PC-3 (cell line): ENCODE measurements around the gene PPM1E.

Experiments
- EZH2 ChIP-seq: fragments of 300-600 bp; sonication (generic); IDR thresholded peaks from one replicate; pipeline ENCODE4 v1.6.1; 2017; ENCODE audit warnings: antibody characterized with exemption, mild to moderate bottlenecking, low read length; ENCODE audit not compliant: unreplicated experiment
- EZH2phosphoT487 ChIP-seq: fragments of 300-600 bp; sonication (generic); IDR thresholded peaks from 2 replicates; pipeline ENCODE4 v1.6.1; 2018; ENCODE audit warnings: mild to moderate bottlenecking, antibody characterized with exemption, low read length, borderline replicate concordance
- TF ChIP-seq, protein P1 (sequence below): fragments of 300-600 bp; sonication (generic); conservative IDR thresholded peaks from 2 replicates; pipeline ENCODE4 v1.5.1; 2017; ENCODE audit warnings: antibody characterized with exemption, low read depth, mild to moderate bottlenecking, low read length

DNA sequence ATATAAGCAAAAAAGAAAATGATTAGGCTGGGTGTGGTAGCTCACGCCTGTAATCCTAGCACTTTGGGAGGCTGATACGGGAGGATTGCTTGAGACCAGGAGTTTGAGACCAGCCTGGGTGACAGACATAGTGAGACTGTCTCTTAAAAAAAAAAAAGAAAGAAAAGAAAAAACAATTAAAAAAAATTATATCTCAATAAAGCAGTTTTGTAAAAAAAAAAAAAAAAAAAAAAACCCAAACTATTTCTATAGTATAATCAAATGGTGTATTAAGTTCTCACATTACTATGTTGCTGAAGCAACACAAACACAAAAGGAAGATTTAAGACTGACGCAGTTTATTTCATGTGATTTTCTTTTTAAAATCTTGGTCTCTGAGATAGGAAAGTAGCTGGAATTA, 210.6 kb downstream of the PPM1E start:
- TF ChIP-seq EZH2 (no peak), EZH2phosphoT487 (no peak)
- TF ChIP-seq, protein P1, sequence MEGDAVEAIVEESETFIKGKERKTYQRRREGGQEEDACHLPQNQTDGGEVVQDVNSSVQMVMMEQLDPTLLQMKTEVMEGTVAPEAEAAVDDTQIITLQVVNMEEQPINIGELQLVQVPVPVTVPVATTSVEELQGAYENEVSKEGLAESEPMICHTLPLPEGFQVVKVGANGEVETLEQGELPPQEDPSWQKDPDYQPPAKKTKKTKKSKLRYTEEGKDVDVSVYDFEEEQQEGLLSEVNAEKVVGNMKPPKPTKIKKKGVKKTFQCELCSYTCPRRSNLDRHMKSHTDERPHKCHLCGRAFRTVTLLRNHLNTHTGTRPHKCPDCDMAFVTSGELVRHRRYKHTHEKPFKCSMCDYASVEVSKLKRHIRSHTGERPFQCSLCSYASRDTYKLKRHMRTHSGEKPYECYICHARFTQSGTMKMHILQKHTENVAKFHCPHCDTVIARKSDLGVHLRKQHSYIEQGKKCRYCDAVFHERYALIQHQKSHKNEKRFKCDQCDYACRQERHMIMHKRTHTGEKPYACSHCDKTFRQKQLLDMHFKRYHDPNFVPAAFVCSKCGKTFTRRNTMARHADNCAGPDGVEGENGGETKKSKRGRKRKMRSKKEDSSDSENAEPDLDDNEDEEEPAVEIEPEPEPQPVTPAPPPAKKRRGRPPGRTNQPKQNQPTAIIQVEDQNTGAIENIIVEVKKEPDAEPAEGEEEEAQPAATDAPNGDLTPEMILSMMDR, result no peak
